ENCODE measurements around the gene TPD52L1. TPM values are rescaled to one million over a fixed set of nuclear protein-coding genes. Genes with fewer than 3 reads are reported as not detected.

TPD52L1 gene
- total and polyA plus RNA-seq, 2 of the 4 experiments (the other 2 are of a cell fraction): 10.2 to 13.5 TPM

GRCh38 chr6:125165776-125166175 lies 12.2 kb downstream of the TPD52L1 start:
- no peak overlapping the region for H2AK9ac ChIP-seq (replicated peaks; ENCODE audit: low read depth, low read length, poor library complexity)
- intact Hi-C loops (cut with micrococcal nuclease) (no loop called here), in situ Hi-C loops (cut with MboI; ENCODE audit: low sequenced_read_pairs) (loop anchor here (25.0 kb wide), 1 partner anchor 597 kb away; no protein-coding TSS in a partner anchor), dilution Hi-C loops (cut with HindIII; ENCODE audit: low sequenced_read_pairs, unreplicated experiment) (no loop called here)
- no peak overlapping the region for H3K4me2 ChIP-seq (ENCODE audit: low read depth, low read length)
- 0 out of 2 replicates have a peak, but pooled peaks cover 3% of the 10 kb centered on the region for H3K9me1 ChIP-seq (ENCODE audit: insufficient read depth, low read length)
- ATAC-seq (ENCODE audit: low read depth): no peak
- no peak overlapping the region for H3K9ac ChIP-seq (ENCODE audit: low read depth, low read length)
- H3K18ac ChIP-seq (ENCODE audit: low read depth, low read length): no peak overlapping the region
- H3K4me1 ChIP-seq (ENCODE audit: control insufficient read depth, insufficient read depth, low read length): peaks cover 5% of the 10 kb centered on the region
- no peak overlapping the region for H2BK5ac ChIP-seq (ENCODE audit: low read depth, low read length, poor library complexity, severe bottlenecking)
- WGBS, 2 experiments (ENCODE audit: extremely low coverage in 2 of 2, insufficient read length in 1 of 2): 100% methylated on average over 1 of the region's 4 CpGs; no CpG with 5 or more reads in 1 of the 2 experiments
- TF ChIP-seq MAZ (IDR thresholded peaks at IDR 0.05; ENCODE audit: borderline replicate concordance, low read depth, low read length) (no peak), BHLHE40 (IDR thresholded peaks at IDR 0.05; ENCODE audit: low read depth, low read length) (no peak), CEBPB (IDR thresholded peaks at IDR 0.05; ENCODE audit: low read depth, low read length) (no peak), RFX5 (IDR thresholded peaks at IDR 0.05; ENCODE audit: low read depth, low read length) (no peak), FOS (IDR thresholded peaks at IDR 0.05; ENCODE audit: low read depth, low read length) (no peak), CTCF (conservative IDR thresholded peaks at IDR 0.05; ENCODE audit: low read depth, low read length) (no peak), CHD1 (IDR thresholded peaks at IDR 0.05; ENCODE audit: low read depth, low read length) (no peak)
- ChIA-PET POLR2A (ENCODE audit: unreplicated experiment) (no interaction called here), CTCF (interaction anchor here (0.7 kb wide), 1 partner anchor 10 kb away, joined by 4 read pairs; no protein-coding TSS in a partner anchor)
- no peak overlapping the region for H3K4ac ChIP-seq (ENCODE audit: low read depth, low read length)
- H3K14ac ChIP-seq (replicated peaks; ENCODE audit: low read depth, low read length): no peak overlapping the region
- no peak overlapping the region for H3K23ac ChIP-seq (ENCODE audit: low read depth, low read length)
- no peak for DNase-seq
- H2AK5ac ChIP-seq (ENCODE audit: low read depth, low read length): no peak overlapping the region
- no peak overlapping the region for H2BK15ac ChIP-seq (ENCODE audit: low read depth, low read length)
- no peak overlapping the region for H4K5ac ChIP-seq (ENCODE audit: low read depth, low read length)
- no peaks in the 10 kb centered on the region for H3K27me3 ChIP-seq (ENCODE audit: control insufficient read depth, insufficient read depth, low read length)
- H2AFZ ChIP-seq (replicated peaks; ENCODE audit: low read length, poor library complexity): no peak overlapping the region
- no peak overlapping the region for H2BK120ac ChIP-seq (ENCODE audit: low read depth, low read length)
- H3K79me1 ChIP-seq (ENCODE audit: low read depth in 1 of 2, low read length in 2 of 2): no peaks in the 10 kb centered on the region
- no peak overlapping the region for H4K8ac ChIP-seq (ENCODE audit: low read depth in 2 of 2, low read length in 2 of 2)
- no peak overlapping the region for H3K4me3 ChIP-seq (ENCODE audit: insufficient read depth, low read depth, low read length)
- H4K20me1 ChIP-seq (ENCODE audit: insufficient read depth, low read length): no peaks in the 10 kb centered on the region
- H4K91ac ChIP-seq (ENCODE audit: insufficient read depth, low read depth, low read length): no peak overlapping the region
- H3K36me3 ChIP-seq (ENCODE audit: control insufficient read depth, insufficient read depth, low read length): no peaks in the 10 kb centered on the region
- H2BK20ac ChIP-seq (ENCODE audit: low read depth, low read length): no peak overlapping the region
- H3K9me3 ChIP-seq (ENCODE audit: control insufficient read depth, insufficient read depth, low read length): no peaks in the 10 kb centered on the region
- no TSS peak for BruUV-seq (replicated peaks)
- no peak overlapping the region for H3K27ac ChIP-seq (ENCODE audit: insufficient read depth, low read length)
- no peak overlapping the region for H3K56ac ChIP-seq (ENCODE audit: extremely low read depth, insufficient read depth, low read length)

Data from IMR-90 (cell line).